Omental fat pad (tissue), 4 donors: Measurements from ENCODE around the gene CHCHD6. TPM values are rescaled to one million over a fixed set of nuclear protein-coding genes. Genes with fewer than 3 reads are reported as not detected.
A peak's percentile ranks its signal among the peaks of the same experiment; 100 is the strongest.

Experiments used
- ATAC-seq: fragments of 150-250 bp; one replicate; pipeline ENCODE4 v1.9.1; 2016; ENCODE audit warnings: mild to moderate bottlenecking, moderate library complexity; ENCODE audit not compliant: low FRiP score
- DNase-seq: peaks from one replicate; pipeline ENCODE4 v3.0.0-alpha.2; 2019; ENCODE audit warnings: low spot score
- total RNA-seq, 4 donors: library from RNA; depleted of rRNA; stranded (reverse); fragments of >200 nt; gene quantifications; one replicate each; pipeline ENCODE4 v1.1.0, GENCODE V29; 2016
- TF ChIP-seq, protein P1 (sequence below), 3 donors: fragments of 450-650 bp; IDR thresholded peaks; one replicate each; pipeline ENCODE4 v1.5.1; 2016 to 2017; ENCODE audit warnings: antibody characterized with exemption in 3 of 3, mild to moderate bottlenecking in 3 of 3, moderate library complexity in 2 of 3

CHCHD6 gene
- total RNA-seq: 10 to 100 TPM in 2 of 4 donors, 1 to 10 TPM in 2; 7.5 to 19.7 (median 11.5) TPM

- TF ChIP-seq, protein P1, sequence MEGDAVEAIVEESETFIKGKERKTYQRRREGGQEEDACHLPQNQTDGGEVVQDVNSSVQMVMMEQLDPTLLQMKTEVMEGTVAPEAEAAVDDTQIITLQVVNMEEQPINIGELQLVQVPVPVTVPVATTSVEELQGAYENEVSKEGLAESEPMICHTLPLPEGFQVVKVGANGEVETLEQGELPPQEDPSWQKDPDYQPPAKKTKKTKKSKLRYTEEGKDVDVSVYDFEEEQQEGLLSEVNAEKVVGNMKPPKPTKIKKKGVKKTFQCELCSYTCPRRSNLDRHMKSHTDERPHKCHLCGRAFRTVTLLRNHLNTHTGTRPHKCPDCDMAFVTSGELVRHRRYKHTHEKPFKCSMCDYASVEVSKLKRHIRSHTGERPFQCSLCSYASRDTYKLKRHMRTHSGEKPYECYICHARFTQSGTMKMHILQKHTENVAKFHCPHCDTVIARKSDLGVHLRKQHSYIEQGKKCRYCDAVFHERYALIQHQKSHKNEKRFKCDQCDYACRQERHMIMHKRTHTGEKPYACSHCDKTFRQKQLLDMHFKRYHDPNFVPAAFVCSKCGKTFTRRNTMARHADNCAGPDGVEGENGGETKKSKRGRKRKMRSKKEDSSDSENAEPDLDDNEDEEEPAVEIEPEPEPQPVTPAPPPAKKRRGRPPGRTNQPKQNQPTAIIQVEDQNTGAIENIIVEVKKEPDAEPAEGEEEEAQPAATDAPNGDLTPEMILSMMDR (IDR thresholded peaks at IDR 0.05): no peak
- ATAC-seq: peak; percentile 98
- DNase-seq: peak; percentile 91
These were observed at the start of gene CHCHD6 for GRCh38 chr3:126703512-126704493. TSS of gene CHCHD6 (plus strand) at chr3:126704240. CDS start at chr3:126704313, 73 bp downstream.

DNA sequence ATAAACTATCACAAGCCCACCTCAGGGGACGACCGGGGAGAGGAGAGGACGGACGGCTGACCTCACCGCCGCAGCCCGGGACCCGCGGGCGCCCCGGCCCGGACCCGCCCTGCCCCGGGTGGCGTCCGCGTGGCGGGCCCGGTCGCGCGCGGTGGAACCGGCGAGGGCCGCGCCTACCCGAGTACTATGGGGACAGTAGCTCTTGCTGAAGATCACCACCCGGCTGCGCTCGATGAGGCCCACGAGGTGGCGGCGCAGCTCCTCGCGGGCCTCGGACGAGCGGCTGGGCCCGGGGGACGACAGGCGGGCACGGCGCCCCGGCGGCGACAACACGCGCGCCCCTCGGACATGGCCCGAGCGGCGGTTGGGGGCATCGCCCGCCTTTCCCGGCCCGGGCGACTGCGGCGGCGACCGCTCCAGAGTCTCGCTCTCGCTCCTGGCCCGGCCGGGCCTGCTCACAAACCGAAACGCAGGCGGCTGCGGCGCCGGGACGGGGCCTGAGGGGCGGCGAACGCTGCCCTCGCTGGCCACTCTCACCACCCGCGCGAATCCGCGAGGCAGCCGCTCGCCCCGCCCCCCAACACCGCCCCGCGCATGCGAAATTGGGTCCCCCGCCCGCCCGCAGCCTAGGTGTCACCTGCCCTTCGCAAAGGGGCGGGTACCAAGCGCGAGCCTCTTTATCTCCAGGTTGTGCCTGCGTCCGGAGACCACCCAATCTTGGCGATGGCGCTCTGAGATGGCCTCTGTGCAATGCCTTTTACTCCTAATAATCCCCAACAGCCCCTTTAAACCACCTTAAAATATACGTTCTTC lies 49.3 kb upstream of the CHCHD6 start, which contains the start of gene TXNRD3:
Gene TXNRD3 (minus strand): TSS at position 554 of the 813 bp plus-strand sequence.
- ATAC-seq (peak; percentile 96), DNase-seq (peak; percentile 58)

GRCh38 chr3:126655887-126656286 lies 48.2 kb upstream of the CHCHD6 start:
- no peak for DNase-seq

More for the DNA sequence above, 49.3 kb upstream of the CHCHD6 start, which contains the start of gene TXNRD3:
- TF ChIP-seq, protein P1 (IDR thresholded peaks at IDR 0.05): no peak

DNA sequence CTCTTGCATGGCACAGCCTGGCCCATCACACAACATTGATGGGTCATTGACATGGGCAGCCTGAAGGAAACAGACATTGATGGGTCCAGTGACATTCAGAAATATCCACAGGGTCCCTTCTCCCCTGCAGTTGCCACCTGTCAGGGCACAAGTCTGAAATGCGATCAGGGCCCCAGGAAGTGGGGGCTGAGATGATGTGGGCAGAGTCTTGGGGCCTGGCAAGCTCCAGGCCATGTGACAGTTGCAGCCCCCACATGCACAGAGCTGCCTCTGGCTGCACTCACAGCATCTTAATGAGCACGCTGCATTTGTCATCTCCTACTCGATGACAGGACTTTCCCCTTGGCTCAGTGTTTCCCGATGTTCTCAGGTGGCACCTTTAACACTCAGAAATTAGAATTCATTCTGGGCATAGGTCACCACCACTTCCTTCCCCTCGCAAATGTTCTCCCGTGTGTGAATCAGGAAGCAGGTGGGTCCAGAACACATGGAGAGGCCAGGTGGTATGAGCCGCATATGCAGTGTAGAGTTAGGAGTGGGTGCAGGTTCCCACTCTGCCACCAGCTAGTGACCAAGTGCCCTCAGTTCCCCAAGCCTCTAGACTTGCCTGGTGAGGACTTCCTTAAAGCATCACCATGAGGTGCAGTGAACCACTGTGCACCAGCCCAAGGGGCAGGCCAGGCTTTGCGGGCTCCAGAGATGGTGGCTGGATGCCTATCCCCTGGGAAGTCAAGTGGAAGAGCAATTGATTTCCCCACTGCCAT lies 47.5 kb upstream of the CHCHD6 start:
- ATAC-seq: no peak
- no peak for DNase-seq
- TF ChIP-seq, protein P1 (IDR thresholded peaks at IDR 0.05): no peak

More at GRCh38 chr3:126655887-126656286, 48.2 kb upstream of the CHCHD6 start:
- no peak for ATAC-seq
- TF ChIP-seq, protein P1 (IDR thresholded peaks at IDR 0.05): no peak

DNA sequence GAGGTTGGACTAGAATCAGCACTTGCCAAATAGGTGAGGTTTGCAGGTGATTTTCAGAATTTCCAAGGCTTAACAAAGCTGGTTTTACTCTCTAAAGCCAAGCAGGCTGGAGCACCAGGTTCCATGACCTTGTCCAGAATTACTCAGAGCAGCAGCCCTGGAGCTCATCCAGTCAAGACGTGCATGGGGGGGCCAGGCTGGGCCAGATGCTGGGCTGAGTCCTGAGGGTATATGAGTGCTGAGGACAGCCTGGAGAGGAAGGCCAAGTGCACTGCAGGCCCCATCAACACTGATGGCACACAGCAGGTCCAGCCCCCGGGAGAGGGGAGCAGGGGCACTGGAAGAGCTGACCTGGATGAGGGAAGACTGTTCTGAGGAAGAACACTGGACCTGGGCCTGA lies 46.1 kb upstream of the CHCHD6 start:
- DNase-seq (no peak), ATAC-seq (no peak)
- TF ChIP-seq, protein P1 (IDR thresholded peaks at IDR 0.05): no peak

- ATAC-seq (no peak), DNase-seq (no peak)
- TF ChIP-seq, protein P1 (IDR thresholded peaks at IDR 0.05): no peak
These were observed 45.5 kb upstream of the CHCHD6 start for GRCh38 chr3:126658584-126658983.
